Hepatocyte (in vitro differentiated cells): ENCODE data around the gene SNX32. TPM values are rescaled to one million over a fixed set of nuclear protein-coding genes. Genes with fewer than 3 reads are reported as not detected.

Experiments
- DNase-seq: peaks from one replicate; pipeline ENCODE4 v3.0.0-alpha.2; 2016; ENCODE audit warnings: low spot score
- H2AFZ ChIP-seq: fragments of 200-600 bp; sonication (generic); 2 replicates; pipeline ENCODE4 v1.6.0; 2016; ENCODE audit warnings: antibody characterized with exemption, mild to moderate bottlenecking
- H3K27ac ChIP-seq: fragments of 200-600 bp; sonication (generic); 2 replicates; pipeline ENCODE4 v1.5.1; 2016; ENCODE audit warnings: mild to moderate bottlenecking
- H3K27me3 ChIP-seq: fragments of 200-600 bp; sonication (generic); 2 replicates; pipeline ENCODE4 v1.6.1; 2016
- H3K36me3 ChIP-seq: fragments of 200-600 bp; sonication (generic); replicated peaks from 2 replicates; pipeline ENCODE4 v1.5.1; 2016; ENCODE audit warnings: low read depth; ENCODE audit not compliant: insufficient read depth
- H3K4me1 ChIP-seq: fragments of 200-600 bp; sonication (generic); 2 replicates; pipeline ENCODE4 v1.5.1; 2016; ENCODE audit warnings: mild to moderate bottlenecking, moderate library complexity; ENCODE audit not compliant: insufficient read depth
- H3K4me2 ChIP-seq: fragments of 200-600 bp; sonication (generic); 2 replicates; pipeline ENCODE4 v1.6.0; 2016
- H3K4me3 ChIP-seq: fragments of 200-600 bp; sonication (generic); 2 replicates; pipeline ENCODE4 v1.5.1; 2016; ENCODE audit warnings: mild to moderate bottlenecking
- H3K79me2 ChIP-seq: fragments of 200-600 bp; sonication (generic); 2 replicates; pipeline ENCODE4 v1.6.0; 2017; ENCODE audit warnings: mild to moderate bottlenecking
- H3K9me2 ChIP-seq: fragments of 200-600 bp; sonication (generic); replicated peaks from 2 replicates; pipeline ENCODE4 v1.6.0; 2017; ENCODE audit warnings: mild to moderate bottlenecking; ENCODE audit not compliant: insufficient read depth
- H3K9me3 ChIP-seq: fragments of 200-600 bp; sonication (generic); 2 replicates; pipeline ENCODE4 v1.5.1; 2016; ENCODE audit warnings: low read depth, mild to moderate bottlenecking
- H4K20me1 ChIP-seq: fragments of 200-600 bp; sonication (generic); 2 replicates; pipeline ENCODE4 v1.6.0; 2016; ENCODE audit warnings: mild to moderate bottlenecking; ENCODE audit not compliant: insufficient read depth, poor library complexity, severe bottlenecking
- EZH2 ChIP-seq: fragments of 200-600 bp; sonication (generic); IDR thresholded peaks from 2 replicates; pipeline ENCODE4 v1.6.1; 2016; ENCODE audit warnings: antibody characterized with exemption, mild to moderate bottlenecking, borderline replicate concordance
- EZH2phosphoT487 ChIP-seq: fragments of 200-600 bp; sonication (generic); IDR thresholded peaks from one replicate; pipeline ENCODE4 v1.6.1; 2018; ENCODE audit warnings: antibody characterized with exemption, mild to moderate bottlenecking, low read depth, moderate library complexity; ENCODE audit not compliant: unreplicated experiment, severe bottlenecking
- WGBS: methylation state at CpG from one replicate; pipeline ENCODE4 v1.1.6; 2016; ENCODE audit warnings: low lambda C conversion rate; ENCODE audit errors: missing lambda C conversion rate; 5-methylcytosine and 5-hydroxymethylcytosine counted together
- polyA plus RNA-seq: library from polyadenylated mRNA; unstranded; fragments of >200 nt; fragmentation: Nextera tagmentation; extraction: Ambion mirVana; gene quantifications from 2 replicates; pipeline ENCODE4 v1.2.1, GENCODE V29; 2016
- total RNA-seq: library from RNA; depleted of rRNA; stranded (reverse); fragments of >200 nt; gene quantifications from 2 replicates; pipeline ENCODE4 v1.2.3, GENCODE V29; 2014
- TF ChIP-seq, protein P1 (sequence below): fragments of 200-600 bp; sonication (generic); IDR thresholded peaks from 2 replicates; pipeline ENCODE4 v1.5.1; 2016; ENCODE audit warnings: antibody characterized with exemption, mild to moderate bottlenecking; ENCODE audit not compliant: poor library complexity

The SNX32 gene
- total and polyA plus RNA-seq, 2 experiments from 2014 or later: 2.9 to 5.1 TPM

DNA sequence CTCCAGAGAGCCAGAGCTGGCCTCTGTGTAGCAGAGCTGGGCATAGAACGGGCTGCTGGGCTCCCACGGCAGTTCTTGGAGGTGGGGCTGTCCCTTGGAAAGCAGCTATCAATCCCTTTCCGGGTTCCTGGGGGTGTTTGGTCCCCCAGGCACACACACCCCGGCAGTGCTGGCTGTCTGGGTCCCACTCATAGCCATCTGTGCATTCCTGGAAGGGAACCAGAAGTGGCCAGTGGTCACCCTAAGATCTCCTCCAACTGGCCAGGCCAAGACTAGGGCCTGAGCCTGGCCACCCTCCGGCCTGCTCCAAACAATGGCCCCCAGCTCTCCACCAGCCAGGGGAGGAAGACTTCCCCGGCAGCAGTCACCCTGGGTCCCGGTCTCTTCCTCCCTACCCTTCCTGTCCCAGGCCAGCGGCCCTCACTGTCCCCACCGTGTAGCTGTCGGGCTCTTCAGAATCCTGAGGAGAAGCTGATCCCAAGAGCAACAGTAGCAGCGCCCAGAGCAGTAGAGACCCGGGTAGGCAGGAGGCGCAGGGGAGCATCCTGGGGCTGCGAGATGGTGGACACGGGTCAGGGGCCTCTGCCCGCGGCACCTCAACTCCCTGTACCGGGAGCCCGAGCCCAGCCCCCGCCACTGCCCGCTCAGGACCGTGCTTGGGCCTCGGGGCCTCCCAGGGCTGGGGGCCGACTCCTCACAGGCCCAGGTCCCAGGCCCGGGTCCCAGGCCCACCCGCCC lies 38.2 kb downstream of the SNX32 start:
- H3K4me1 ChIP-seq: no peaks in the 10 kb centered on the region
- H3K4me2 ChIP-seq: peak overlapping the region; percentile 99
- WGBS: 31% methylated on average over 18 of the region's 26 CpGs
- TF ChIP-seq EZH2 (no peak), EZH2phosphoT487 (no peak)
- TF ChIP-seq, protein P1, sequence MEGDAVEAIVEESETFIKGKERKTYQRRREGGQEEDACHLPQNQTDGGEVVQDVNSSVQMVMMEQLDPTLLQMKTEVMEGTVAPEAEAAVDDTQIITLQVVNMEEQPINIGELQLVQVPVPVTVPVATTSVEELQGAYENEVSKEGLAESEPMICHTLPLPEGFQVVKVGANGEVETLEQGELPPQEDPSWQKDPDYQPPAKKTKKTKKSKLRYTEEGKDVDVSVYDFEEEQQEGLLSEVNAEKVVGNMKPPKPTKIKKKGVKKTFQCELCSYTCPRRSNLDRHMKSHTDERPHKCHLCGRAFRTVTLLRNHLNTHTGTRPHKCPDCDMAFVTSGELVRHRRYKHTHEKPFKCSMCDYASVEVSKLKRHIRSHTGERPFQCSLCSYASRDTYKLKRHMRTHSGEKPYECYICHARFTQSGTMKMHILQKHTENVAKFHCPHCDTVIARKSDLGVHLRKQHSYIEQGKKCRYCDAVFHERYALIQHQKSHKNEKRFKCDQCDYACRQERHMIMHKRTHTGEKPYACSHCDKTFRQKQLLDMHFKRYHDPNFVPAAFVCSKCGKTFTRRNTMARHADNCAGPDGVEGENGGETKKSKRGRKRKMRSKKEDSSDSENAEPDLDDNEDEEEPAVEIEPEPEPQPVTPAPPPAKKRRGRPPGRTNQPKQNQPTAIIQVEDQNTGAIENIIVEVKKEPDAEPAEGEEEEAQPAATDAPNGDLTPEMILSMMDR: no peak
- H4K20me1 ChIP-seq: no peaks in the 10 kb centered on the region
- H3K27ac ChIP-seq: peak overlapping the region; percentile 65
- H3K9me2 ChIP-seq: no peaks in the 10 kb centered on the region
- H3K4me3 ChIP-seq: peak overlapping the region; percentile 58
- H3K27me3 ChIP-seq: no peaks in the 10 kb centered on the region
- H3K36me3 ChIP-seq: no peaks in the 10 kb centered on the region
- no peaks in the 10 kb centered on the region for H3K9me3 ChIP-seq
- H3K79me2 ChIP-seq: no peaks in the 10 kb centered on the region
- peak; percentile 68 for DNase-seq
- peak overlapping the region; percentile 52 for H2AFZ ChIP-seq

DNA sequence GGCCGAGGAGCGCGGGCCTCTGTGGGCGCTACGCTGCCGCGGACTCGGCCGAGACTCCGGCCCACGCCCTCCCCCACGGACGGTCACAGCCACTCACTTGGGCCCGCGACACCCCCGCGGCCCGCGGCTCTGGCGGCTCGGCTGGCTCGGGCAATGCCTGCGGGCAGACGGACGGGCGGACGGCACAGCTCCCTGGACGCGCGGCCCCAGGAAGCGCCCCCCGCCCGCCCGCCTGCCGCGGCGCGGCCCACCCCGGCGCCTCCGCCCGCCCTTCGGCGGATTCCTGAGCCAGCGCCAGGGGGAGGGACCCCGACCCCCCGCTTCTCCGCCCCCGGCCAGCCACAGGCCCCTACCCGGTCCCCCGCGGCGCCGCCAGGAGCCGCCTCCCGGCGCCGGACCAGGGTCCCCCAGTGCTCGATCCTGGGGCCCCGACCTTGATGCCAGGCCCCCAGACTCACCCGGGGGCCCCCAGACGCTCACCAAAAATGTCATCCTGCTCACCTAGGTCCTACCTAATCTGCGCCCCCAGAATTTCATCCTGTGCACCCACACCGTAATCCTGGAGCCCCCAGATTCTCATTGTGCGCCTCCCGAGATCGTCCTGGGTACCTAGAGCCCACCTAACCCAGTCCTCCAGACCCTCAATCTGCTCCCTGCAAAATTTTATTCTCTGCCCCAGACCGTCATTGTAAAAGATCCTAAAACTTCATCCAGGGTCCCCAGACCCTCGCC lies 39.0 kb downstream of the SNX32 start, which contains the start of gene EFEMP2:
Gene EFEMP2, minus strand, starts transcription at position 215 of the 732 bp plus-strand sequence. CDS start 446 bp downstream, outside the sequence.
- H3K9me3 ChIP-seq: no peaks in the 10 kb centered on the region
- peak within 1 kb of the TSS; percentile 58 for H3K4me3 ChIP-seq
- peak within 1 kb of the TSS; percentile 52 for H2AFZ ChIP-seq
- no peaks in the 10 kb centered on the region for H3K36me3 ChIP-seq
- peak within 1 kb of the TSS; percentile 99 for H3K4me2 ChIP-seq
- no peaks in the 10 kb centered on the region for H3K9me2 ChIP-seq
- no peaks in the 10 kb centered on the region for H4K20me1 ChIP-seq
- no peaks in the 10 kb centered on the region for H3K79me2 ChIP-seq
- peak within 1 kb of the TSS; percentile 80 for H3K27ac ChIP-seq
- WGBS: 1% methylated on average over 43 of the region's 69 CpGs
- no peaks in the 10 kb centered on the region for H3K27me3 ChIP-seq
- no peaks in the 10 kb centered on the region for H3K4me1 ChIP-seq
- DNase-seq: peak; percentile 73
- TF ChIP-seq, protein P1: no peak
- TF ChIP-seq EZH2phosphoT487 (no peak), EZH2 (no peak)

DNA sequence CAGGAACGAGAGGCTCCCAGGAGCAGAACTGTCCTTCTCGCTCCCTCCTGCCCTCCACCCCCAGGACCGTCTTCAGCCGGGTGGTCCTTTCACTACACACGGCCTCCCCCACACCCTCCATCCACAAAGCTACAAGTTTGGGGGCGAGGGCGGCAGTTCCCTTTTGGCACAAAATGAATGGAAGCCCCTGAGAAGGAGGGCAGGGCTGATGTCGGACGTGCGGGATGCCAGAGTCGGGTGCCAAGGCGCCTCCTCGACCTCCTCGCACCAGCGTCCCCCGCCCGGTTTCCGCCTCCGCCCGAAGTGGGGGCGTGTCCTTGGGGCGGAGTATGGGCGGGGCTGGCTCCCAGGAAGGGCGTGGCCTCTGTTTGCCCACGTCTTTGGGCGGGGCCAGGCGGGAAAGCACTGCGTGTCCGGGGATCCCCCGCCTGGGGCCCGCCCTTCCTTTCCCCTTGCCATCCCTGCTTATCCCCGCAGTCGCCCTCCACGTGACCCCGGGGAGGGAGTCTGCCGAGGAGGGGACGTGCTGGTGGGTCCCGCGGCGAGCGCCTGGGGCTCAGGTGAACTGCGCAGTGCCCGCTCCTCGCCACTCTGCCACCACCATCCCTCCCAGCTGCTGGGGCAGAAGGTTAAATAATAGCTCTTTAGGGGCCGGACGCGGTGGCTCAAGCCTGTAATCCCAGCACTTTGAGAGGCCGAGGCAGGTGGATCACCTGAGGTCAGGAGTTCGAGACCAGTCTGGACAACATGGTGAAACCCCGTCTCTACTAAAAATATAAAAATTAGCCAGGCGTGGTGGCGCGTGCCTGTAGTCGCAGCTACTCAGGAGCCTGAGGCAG lies 39.8 kb downstream of the SNX32 start:
- H3K27ac ChIP-seq: peak overlapping the region; percentile 80
- no peaks in the 10 kb centered on the region for H3K9me3 ChIP-seq
- H4K20me1 ChIP-seq: no peaks in the 10 kb centered on the region
- H3K79me2 ChIP-seq: no peaks in the 10 kb centered on the region
- H3K36me3 ChIP-seq: no peaks in the 10 kb centered on the region
- no peaks in the 10 kb centered on the region for H3K4me1 ChIP-seq
- peak overlapping the region; percentile 99 for H3K4me2 ChIP-seq
- TF ChIP-seq EZH2phosphoT487 (no peak), EZH2 (no peak)
- WGBS: 15% methylated on average over 39 of the region's 54 CpGs
- no peaks in the 10 kb centered on the region for H3K27me3 ChIP-seq
- H3K4me3 ChIP-seq: peak overlapping the region; percentile 58
- H2AFZ ChIP-seq: peak overlapping the region; percentile 52
- DNase-seq: peak; percentile 98
- H3K9me2 ChIP-seq: no peaks in the 10 kb centered on the region
